Stomach (tissue), 9 donors: ENCODE measurements around the gene ACAT2. TPM values are rescaled to one million over a fixed set of nuclear protein-coding genes. Genes with fewer than 3 reads are reported as not detected.
A peak's percentile ranks its signal among the peaks of the same experiment; 100 is the strongest.
"Not testable (repeated sequence)": the region's sequence is repeated elsewhere in the genome, so short reads cannot be mapped to it uniquely, and the experiment has no call there.

Source experiments
- DNase-seq, 2 donors: peaks; one replicate each; pipeline versions ENCODE4 v3.0.0 to v3.0.0-alpha.2; 2013 to 2019
- H3K27ac ChIP-seq, 5 donors: fragments of 200-600 bp in 4 of 5; sonication (generic) in 4 of 5; one replicate each; pipeline ENCODE4 v1.5.1; 2013 to 2019; ENCODE audit warnings: mild to moderate bottlenecking in 1 of 5, moderate library complexity in 1 of 5
- H3K27me3 ChIP-seq, 3 donors: fragments of 200-600 bp; sonication (generic); one replicate each; pipeline ENCODE4 v1.5.1; 2017 to 2019; ENCODE audit warnings: mixed run types in 1 of 3
- H3K36me3 ChIP-seq, 4 donors: fragments of 200-600 bp; sonication (generic); 1 replicate in 3 of 4; 2 replicates in 1 of 4; pipeline ENCODE4 v1.5.1; 2016 to 2019
- H3K4me1 ChIP-seq, 4 donors: fragments of 200-600 bp; sonication (generic); one replicate each; pipeline ENCODE4 v1.5.1; 2016 to 2019
- H3K4me3 ChIP-seq, 4 donors: fragments of 200-600 bp; sonication (generic) in 3 of 4; one replicate each; pipeline ENCODE4 v1.5.1; 2016 to 2019; ENCODE audit warnings: mild to moderate bottlenecking in 1 of 4
- H3K9me3 ChIP-seq, 4 donors: fragments of 200-600 bp; sonication (generic); one replicate each; pipeline ENCODE4 v1.5.1; 2016 to 2019
- CTCF ChIP-seq, 7 experiments: fragments of 450-650 bp in 4 of 7; fragments of 200-600 bp in 3 of 7; sonication (generic) in 3 of 7; IDR thresholded peaks; one replicate each; pipeline ENCODE4 v1.5.1; 2016 to 2019; ENCODE audit warnings: antibody characterized with exemption in 7 of 7, control low read depth in 2 of 7, mild to moderate bottlenecking in 1 of 7
- EP300 ChIP-seq: sonication (generic); formaldehyde crosslinking; IDR thresholded peaks from one replicate; pipeline ENCODE4 v1.6.1; 2017; ENCODE audit warnings: antibody characterized with exemption
- POLR2A ChIP-seq, 4 donors: fragments of 450-650 bp; IDR thresholded peaks; one replicate each; pipeline ENCODE4 v1.6.1; 2016; ENCODE audit warnings: antibody characterized with exemption in 4 of 4, control low read depth in 2 of 4, mild to moderate bottlenecking in 1 of 4, moderate library complexity in 1 of 4
- POLR2AphosphoS5 ChIP-seq, 3 donors: sonication (generic); formaldehyde crosslinking; IDR thresholded peaks; one replicate each; pipeline ENCODE4 v1.6.1; 2016; ENCODE audit warnings: antibody characterized with exemption in 3 of 3
- WGBS, 5 donors: extraction: QIAGEN DNeasy Blood & Tissue Kit in 3 of 5; methylation state at CpG; one replicate each; pipeline versions ENCODE4 v1.1.5 to v1.1.7; 2013 to 2018; 5-methylcytosine and 5-hydroxymethylcytosine counted together
- intact Hi-C: fragments of 100-400 bp; cut with DNase I; formaldehyde crosslinking; loops from one replicate; pipeline ENCODE4 v1.15.1; 2023; ENCODE audit warnings: low total_unique reads
- polyA plus RNA-seq, 3 donors: library from polyadenylated mRNA; stranded (reverse); fragments of 200-250 nt; gene quantifications; one replicate each; pipeline ENCODE4 v1.2.3, GENCODE V29; 2013
- total RNA-seq, 5 donors: library from RNA; depleted of rRNA; stranded (reverse); fragments of >200 nt; gene quantifications; one replicate each; pipeline versions ENCODE4 v1.1.0 to v1.2.3, GENCODE V29; 2014 to 2016
- donor health status: healthy with polysubstance abuse.
- donor health status: Bipolar disorder and iron deficiency.
- donor health status: healthy.

The ACAT2 gene
- total and polyA plus RNA-seq, 8 donors = 0.58 to 82.1 (median 22.7) TPM

- TF ChIP-seq EP300 (no peak), POLR2AphosphoS5 (IDR thresholded peaks at IDR 0.05) (no peak), POLR2A (IDR thresholded peaks at IDR 0.05) (no peak), CTCF (IDR thresholded peaks at IDR 0.05) (no peak)
- Histone ChIP-seq H3K9me3 (no peaks in the 10 kb centered on the region), H3K27me3 (no peaks in the 10 kb centered on the region), H3K4me3 (no peak overlapping the region), H3K27ac (no peak overlapping the region), H3K36me3 (peaks cover 0 to 6% (median 0%) of the 10 kb centered on the region in 4 donors), H3K4me1 (peaks cover 8 to 51% (median 30%) of the 10 kb centered on the region in 4 donors)
- WGBS, 5 donors = 95 to 98% (median 97%) methylated on average over 7 of the region's 7 CpGs
- intact Hi-C loops = no loop called here
- DNase-seq = no peak
These were observed 42.6 kb upstream of the ACAT2 start for GRCh38 chr6:159719287-159719686.

- H3K4me3 ChIP-seq = no peak overlapping the region
- DNase-seq = peak in 1 of 2 donors; percentile 79
- no peak overlapping the region for H3K27ac ChIP-seq
- H3K36me3 ChIP-seq = peaks cover 0 to 6% (median 0%) of the 10 kb centered on the region in 4 donors
- intact Hi-C loops = no loop called here
- TF ChIP-seq EP300 = no peak
- no peak for TF ChIP-seq POLR2AphosphoS5 (IDR thresholded peaks at IDR 0.05)
- no peak for TF ChIP-seq POLR2A (IDR thresholded peaks at IDR 0.05)
- peak in 4 of 7 experiments; percentile 13 to 47 (median 27) for TF ChIP-seq CTCF (IDR thresholded peaks at IDR 0.05)
- no peaks in the 10 kb centered on the region for H3K27me3 ChIP-seq
- WGBS, 5 donors = 44 to 70% (median 62%) methylated on average over 7 of the region's 7 CpGs
- peaks cover 9 to 52% (median 28%) of the 10 kb centered on the region in 4 donors for H3K4me1 ChIP-seq
- H3K9me3 ChIP-seq = no peaks in the 10 kb centered on the region
These were observed 41.1 kb upstream of the ACAT2 start for GRCh38 chr6:159720708-159721107.

GRCh38 chr6:159721981-159722380, 39.9 kb upstream of the ACAT2 start:
- 95 to 100% (median 96%) methylated on average over 3 of the region's 3 CpGs for WGBS, 5 donors
- H3K27ac ChIP-seq, H3K36me3 ChIP-seq, H3K27me3 ChIP-seq, H3K4me3 ChIP-seq, intact Hi-C loops, DNase-seq, H3K9me3 ChIP-seq: not testable (repeated sequence)
- H3K4me1 ChIP-seq = peaks cover 0 to 45% (median 23%) of the 10 kb centered on the region in 4 donors

GRCh38 chr6:159722655-159723054, 39.2 kb upstream of the ACAT2 start:
- intact Hi-C loops = no loop called here
- Histone ChIP-seq H3K4me3 (no peak overlapping the region), H3K27ac (no peak overlapping the region), H3K36me3 (peaks cover 0 to 6% (median 0%) of the 10 kb centered on the region in 4 donors), H3K9me3 (no peaks in the 10 kb centered on the region), H3K27me3 (no peaks in the 10 kb centered on the region), H3K4me1 (peaks cover 0 to 38% (median 19%) of the 10 kb centered on the region in 4 donors)
- TF ChIP-seq CTCF (IDR thresholded peaks at IDR 0.05) (no peak), POLR2AphosphoS5 (IDR thresholded peaks at IDR 0.05) (no peak), EP300 (no peak), POLR2A (IDR thresholded peaks at IDR 0.05) (no peak)
- DNase-seq = no peak

GRCh38 chr6:159723259-159723658, 38.6 kb upstream of the ACAT2 start:
- DNase-seq = no peak
- intact Hi-C loops = no loop called here
- Histone ChIP-seq H3K4me3 (no peak overlapping the region), H3K4me1 (peaks cover 0 to 35% (median 19%) of the 10 kb centered on the region in 4 donors), H3K27ac (no peak overlapping the region), H3K9me3 (no peaks in the 10 kb centered on the region), H3K27me3 (no peaks in the 10 kb centered on the region), H3K36me3 (peaks cover 0 to 6% (median 0%) of the 10 kb centered on the region in 4 donors)
- no peak for TF ChIP-seq CTCF (IDR thresholded peaks at IDR 0.05)
- no peak for TF ChIP-seq EP300
- no peak for TF ChIP-seq POLR2AphosphoS5 (IDR thresholded peaks at IDR 0.05)
- TF ChIP-seq POLR2A (IDR thresholded peaks at IDR 0.05) = no peak
- WGBS, 5 donors = 74 to 89% (median 83%) methylated on average over 2 of the region's 2 CpGs
